NCI-H748 treated with DMSO at 0.1 percent for 48 hours (cell line): ENCODE results near the gene CITED1.
"Not testable (repeated sequence)": the region's sequence is repeated elsewhere in the genome, so short reads cannot be mapped to it uniquely, and the experiment has no call there.

Experiments used
- DNase-seq: peaks from one replicate; lab custom pipeline; 2025; lab: John Stamatoyannopoulos, UW

Gene CITED1, protein sequence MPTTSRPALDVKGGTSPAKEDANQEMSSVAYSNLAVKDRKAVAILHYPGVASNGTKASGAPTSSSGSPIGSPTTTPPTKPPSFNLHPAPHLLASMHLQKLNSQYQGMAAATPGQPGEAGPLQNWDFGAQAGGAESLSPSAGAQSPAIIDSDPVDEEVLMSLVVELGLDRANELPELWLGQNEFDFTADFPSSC

DNA sequence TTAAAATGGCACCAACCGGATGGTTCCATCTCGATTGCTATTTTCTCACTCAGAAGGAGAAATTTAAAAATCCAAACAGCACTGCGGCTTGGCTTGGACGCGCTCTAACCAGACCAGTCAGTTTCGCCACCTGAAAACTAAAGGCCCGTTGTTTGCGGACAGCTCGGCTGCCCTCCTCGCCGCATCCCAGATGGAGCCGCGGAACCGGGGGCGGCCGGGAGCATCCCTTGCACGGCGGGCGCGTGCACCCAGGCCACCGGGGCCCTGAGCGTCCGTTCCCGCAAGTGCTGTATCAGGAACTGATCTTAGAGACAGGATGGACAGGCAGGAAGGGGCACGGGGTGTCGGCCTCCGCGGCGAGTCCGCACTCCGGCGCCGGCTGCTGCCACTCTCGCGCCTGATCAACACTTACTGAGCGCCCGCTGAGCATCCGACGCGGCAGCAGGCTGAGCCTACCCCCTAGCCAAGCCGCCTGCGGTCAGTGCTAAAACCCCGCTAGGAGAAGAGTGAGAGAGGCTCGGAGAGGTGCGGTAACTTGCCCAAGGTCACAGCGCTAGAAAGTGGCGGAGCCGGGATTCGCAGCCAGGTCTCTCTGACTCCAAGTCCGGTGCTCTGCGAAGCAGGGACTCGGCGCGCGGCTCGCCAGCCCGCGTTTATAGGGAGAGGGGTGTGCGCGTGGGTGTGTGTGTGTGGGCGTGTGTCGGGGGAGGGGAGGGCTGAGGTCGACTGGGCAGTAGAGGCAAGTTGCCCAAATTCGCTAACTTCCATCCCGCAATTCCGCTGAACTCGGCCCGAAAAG is at the start of gene CITED1:
CITED1 (minus strand) TSS at position 629 of the 799 bp plus-strand sequence. CDS start 3,045 bp downstream, outside the sequence.
- DNase-seq, result no peak

DNA sequence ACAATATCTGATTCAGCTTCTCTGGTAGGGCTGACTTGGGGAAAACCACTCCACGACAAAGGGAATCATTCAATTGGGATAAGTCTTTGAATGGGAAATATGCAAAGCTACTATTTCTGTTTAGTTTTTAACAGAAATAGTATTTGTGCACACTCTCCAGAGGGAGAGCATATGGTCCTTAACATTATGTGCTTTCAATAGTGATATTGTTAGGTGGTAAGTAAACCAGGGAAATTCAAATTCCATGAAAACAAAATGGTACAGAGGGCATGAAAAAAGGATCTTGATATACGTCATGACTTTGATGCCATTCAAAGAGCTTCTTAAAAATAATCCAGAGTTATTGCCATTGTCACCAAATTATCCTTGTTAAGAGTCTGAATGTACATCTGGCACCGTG is 47.1 kb upstream of the CITED1 start:
- DNase-seq, result no peak

DNA sequence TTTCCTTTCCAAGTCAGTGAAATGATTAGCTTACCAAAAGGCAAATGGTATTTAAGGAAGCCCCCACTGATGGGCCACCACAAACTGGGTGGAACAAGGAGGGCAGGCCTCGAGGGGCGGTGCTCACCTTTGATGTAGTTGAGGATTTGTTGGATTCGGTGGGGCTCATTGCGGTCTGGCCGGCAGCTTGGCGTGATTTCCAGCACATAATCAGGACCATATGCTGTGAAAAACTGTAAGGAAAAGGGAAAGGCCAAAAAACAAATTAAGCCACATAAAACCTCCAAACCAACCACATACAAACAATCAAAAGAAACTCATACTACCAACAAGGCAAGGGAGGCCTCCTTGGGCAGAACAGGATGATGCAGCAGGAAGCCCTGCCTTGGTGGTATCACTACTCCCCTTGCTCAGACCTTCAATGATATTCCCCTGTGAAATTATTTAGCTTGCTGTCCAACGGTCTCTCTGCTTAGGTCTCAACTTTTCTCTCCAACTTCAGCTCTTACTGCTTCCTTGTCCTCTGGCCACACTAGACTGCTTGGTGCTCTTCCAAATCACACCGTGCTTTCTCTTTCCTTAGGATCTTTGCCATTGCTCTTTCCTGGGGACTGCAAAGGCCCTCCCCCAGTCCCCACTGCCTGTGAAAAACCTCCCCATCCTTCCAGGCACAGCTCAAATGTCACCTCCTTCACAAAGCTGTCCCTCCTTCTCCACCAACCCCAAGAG is 46.1 kb upstream of the CITED1 start:
- no peak for DNase-seq

DNA sequence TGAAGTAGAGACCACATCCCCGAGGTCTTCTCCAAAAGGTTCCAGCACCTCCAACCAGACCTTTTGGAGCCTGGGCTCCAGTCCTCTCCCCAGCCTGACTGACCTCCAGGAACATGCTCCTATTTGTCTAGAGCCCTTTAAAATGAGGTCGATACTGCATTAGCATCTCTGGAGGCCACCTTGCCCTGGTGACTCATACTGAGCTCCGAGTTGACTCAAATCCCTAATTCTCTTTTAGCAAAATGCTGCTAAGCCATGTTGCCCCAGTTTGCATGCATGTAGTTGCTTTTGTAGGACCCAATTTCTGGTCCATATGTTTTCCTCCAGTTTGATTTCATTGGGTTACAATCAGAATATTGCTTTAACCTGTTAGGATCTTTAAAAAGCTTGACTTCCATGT is 43.5 kb upstream of the CITED1 start:
- no peak for DNase-seq

DNA sequence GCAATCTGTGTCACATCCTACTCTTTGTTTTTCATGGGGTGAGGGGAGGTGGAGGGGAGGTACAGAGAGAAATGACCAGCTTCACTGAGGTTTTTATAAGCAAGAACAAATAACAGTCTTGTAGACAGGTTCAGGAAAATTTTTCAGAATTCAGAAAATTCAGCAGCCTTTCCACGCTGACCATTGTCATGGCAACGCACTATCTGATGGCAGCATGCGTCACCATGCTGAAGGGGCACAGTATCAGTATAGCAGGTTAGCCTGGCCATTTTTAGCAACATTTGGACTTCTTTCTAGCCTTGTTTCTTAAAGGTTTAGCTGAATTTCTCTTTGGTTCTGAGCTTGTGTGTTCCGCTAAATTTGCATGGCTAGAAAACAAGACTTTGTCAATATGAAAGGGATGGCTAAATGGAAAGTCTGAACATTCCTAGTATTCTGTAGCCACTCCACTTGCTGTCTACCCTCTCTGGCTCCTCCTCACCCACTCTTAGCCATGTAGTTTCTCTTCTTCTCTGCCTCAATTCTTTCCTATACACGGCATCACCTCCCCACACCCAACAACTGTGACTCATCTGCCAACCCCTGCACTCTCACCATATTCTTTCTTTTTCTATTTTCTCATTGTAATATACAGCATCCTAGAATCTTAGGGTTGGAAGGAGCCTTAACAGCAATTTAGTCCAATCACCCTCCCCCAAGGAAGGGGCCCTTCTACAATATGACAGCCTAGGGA is 42.7 kb upstream of the CITED1 start:
- no peak for DNase-seq

DNA sequence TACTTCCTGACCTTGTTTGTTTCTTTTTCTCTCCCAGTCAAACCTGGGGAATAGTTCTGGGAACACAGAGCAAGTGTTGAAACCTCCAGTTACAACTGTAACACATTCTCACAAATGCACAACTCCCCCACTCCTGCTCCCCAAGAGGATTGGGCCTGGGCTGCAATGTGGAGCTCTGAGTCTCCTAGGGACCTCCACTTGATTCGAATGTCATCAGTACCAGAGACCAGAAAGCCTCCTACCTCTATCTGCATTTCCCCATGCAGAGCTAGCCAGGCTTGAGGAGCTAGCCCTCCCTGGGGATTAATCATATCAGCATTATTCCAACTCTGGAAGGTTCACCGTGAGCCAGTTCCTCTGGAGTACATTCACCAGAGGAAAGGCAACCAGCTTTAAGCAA is 41.7 kb upstream of the CITED1 start:
- no peak for DNase-seq

DNA sequence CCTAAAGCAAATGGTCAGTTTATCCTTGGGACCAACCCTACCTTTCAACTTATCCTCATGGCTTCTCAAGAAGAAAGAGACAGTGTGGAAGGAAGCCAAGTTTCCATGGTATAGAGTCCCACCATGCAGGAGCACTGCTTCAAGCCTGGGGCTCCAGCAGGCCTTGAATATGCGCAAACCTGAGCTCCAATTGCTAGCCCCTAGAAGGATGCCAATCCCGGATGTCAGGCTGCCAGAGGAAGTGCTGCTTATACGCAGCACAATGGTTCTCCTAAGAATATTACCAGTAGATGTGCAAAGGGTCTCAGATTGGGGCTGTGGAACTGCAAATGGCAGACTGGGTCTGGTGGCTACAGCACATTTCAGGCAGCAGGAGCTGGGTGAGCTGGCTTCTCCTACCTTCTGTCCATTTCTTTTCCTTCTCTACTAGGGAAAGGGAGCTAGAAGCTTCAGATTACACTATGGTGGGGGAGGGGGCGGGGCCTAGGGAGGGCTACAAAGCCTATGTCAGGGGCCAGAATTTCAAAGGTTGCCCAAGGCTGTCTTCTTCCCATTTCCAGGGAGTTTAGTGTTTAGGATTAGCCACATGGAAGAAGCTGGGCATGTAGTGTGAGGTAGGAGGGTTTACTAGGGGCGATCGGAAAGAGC is 40.7 kb upstream of the CITED1 start:
- no peak for DNase-seq

DNA sequence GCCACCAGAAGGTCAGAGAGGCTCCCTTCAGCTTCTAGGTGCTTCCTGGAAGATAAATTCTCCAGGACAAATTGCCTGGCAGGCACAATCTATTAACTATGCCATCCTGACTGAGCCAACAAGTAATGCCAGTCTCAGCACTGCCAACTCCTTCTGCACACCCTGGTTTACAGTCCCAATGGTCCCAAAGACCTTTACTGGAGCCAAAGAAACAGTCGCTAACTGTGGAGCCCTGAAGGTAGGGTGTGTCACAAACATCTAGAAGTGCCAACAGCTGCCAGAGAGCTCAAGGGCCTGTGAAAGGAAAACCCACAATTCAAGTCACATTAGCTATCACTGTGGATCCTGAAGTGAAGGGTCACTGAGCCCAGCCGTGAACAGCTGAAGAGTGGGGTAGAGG is 34.9 kb upstream of the CITED1 start:
- no peak for DNase-seq

DNA sequence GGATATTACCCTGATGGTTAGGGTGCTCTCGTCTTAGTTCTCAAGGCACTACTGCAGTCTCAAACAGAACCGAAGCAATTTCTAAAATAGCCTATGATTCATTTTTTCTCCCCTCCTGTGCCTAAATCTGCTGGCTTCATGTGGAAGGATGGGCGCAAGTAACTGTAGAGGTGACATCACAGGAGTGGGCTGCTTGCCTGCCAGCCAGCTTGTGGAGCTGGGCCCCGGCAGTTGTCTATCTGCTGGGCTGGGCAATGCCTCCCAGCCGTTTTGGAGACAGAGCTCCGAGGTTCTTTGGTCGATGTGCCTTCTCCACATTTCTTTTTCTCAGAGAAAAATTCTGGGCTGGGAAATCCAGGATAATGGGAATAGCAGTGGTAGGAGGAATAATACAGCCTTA is 34.3 kb upstream of the CITED1 start:
- DNase-seq, result no peak

DNA sequence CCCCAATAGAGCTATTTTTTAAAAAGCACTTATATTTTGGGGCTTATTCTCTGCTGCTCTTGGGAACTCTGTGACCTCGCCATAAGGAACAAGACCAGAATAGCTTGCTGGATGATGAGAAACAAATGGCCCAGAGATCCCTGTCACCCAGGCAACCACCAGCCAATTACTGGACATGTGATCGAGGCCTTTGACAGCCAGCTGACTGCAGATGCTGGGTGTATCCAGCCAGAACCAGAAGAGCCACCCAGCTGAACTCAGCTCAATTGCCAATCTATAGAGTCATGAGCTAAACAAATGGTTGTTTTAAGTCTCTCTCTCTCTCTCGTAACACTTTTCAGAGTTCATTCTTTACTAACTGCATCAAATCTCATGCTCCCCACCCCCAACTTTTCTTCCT is 24.4 kb upstream of the CITED1 start:
- no peak for DNase-seq

DNA sequence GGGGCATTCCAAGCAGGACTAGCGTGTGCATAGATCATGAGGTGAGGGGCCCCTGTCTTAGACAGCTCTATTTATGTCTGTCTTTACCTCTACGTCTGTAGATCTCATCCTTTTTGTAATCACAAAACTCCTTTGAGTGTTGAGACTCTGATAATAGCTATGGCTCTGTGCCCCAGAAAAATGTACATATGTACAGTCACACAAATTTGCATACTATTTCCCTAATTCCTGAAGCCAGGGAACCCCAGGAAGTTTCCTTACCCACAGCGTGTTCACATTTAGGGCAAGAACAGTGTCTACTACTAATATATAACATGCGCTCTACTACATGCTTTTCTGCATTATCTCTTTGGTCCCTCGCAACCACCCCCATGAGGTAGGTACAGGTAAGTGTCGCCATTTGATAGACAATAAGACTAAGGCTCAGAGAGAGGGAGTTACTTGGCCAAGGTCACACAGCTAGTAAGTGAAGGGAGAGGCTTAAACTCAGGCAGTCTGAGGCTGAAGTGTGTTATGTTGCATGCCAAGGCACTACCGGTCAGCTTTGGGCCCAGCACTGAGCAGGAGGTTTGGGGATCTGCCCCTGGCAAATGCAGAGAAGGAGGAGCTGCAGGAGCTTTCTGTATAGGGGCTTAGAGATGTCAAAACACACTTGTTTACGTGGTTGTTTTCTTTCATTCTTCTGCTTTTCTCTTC is 21.0 kb upstream of the CITED1 start:
- no peak for DNase-seq

DNA sequence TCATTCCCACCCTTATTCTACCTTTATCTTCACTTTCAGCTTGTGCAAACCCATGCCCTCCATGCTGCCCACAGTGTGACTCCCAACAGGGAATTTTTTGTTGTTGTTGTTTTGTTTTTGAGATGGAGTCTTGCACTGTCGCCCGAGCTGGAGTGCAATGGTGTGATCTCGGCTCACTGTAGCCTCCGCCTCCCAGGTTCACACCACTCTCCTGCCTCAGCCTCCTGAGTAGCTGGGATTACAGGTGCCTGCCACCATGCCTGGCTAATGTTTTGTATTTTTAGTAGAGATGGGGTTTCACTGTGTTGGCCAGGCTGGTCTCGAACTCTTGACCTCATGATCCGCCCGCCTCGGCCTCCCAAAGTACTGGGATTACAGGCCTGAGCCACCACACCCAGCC is 13.9 kb upstream of the CITED1 start:
- not testable (repeated sequence) for DNase-seq

DNA sequence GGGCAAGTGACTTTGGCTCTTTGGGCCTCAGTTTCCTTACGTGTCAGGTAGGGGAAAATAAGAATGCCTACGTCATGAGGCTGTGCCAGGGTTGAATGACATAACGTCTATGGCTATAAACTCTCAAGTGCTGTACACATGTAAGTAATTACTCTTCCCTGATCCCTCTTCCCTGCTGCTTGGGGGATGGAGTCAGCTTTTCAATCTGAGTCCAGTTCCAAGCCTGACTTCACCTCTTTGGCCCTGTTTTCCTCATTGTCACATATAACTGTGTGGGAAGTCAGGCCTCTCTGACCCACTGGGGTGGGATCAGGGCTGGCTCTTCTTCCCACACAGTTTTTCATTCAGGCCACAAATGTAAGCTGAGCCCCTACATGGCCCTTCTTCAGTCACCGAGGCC is 11.4 kb upstream of the CITED1 start:
- DNase-seq, result no peak

DNA sequence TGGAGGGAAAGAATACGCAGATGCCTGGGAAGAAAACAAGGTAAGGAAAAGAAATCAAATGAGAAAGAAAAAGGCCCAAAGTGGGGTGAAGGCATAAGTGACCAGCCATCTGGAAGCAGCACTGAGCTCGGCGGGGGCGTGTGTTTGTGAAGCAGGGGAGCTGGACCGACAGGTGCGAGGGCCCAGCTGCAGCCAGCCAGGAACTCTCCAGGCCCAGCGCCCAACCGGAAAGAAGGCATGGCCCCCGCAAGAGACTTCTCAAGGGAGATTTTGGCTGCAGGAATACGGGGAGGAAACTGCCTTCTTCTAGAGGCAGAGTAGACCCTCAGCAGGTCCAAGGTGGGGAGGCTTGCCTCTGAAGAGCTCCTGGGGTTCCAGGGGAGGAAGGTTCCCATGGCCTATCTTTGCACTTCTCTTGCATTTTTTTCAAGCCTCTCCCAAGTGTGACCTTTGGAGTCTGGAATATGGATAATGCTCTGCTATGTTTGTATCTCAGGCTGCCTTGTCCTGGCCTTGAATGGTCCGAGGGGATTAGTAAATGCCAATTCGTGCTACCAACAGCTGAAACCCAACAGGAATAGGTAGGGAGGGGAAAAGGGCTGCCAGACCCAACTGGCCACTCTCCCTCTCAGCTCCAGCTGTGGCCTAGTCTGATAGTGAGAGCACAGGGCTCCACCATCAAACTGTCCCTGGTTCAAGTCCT is 10.8 kb upstream of the CITED1 start:
- no peak for DNase-seq

DNA sequence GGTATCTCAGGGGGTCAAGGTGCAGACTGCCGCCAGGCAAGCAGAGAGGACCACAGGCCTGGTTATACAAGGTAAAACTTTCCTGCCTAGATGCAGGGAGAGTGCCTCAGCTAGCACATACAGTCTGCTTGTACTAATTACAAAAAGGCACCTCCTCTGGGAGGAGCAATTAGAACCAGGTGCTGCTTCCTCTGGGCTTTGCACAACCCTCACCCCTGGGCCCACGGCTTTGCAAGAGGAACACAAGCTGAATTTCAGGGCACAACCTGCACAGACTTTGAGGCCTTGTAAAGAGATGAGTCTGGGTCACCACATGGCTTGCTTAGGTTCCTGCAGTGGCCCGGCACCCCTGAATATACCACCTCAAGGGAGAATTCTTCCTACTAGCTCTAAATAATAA is 9.2 kb upstream of the CITED1 start:
- DNase-seq, result no peak

DNA sequence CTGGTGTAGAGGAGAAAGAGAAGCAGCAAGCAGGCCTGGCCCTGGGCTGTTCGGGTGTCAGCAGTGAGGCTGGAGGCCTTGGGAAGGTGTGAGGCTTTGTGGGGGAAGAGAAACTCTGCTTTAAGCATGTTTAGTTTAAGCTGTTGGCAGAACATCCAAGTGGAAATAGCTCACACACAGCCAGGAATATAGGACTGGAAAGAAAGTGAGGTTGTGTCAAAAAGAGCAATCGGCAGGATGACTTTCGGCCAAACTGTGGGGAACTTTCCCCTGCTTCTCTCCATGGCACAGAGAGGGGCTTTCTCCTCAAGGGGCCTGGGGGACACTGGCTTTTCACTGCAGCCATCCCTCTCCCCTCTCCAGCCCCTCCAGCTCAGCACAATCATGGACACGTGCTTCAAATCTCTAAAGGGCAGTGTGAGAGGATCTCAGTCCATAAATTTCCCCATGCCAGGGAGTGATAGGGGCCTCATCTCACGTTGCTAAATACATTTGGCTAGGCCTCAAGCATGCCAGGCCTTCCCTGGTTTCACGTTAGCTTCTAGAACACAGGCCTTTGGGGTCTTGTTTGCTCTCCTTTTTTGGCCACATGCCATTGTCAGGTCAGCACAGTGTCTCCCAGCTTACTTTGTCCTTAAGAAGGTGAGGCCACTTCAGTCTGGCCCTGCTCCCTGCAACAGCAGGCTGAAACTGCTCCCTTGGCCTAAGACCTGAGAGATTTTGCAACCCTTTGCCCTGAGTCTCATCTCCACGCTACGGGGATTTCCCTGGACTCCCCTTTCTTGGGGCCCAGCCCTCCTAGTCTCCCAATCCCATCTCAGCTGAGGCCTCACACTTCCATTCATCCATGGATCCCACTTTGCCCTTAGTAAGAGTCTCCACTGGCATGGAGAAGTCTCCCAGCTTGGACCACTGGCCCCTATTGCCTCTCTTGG is 8.3 kb upstream of the CITED1 start:
- DNase-seq, result no peak

DNA sequence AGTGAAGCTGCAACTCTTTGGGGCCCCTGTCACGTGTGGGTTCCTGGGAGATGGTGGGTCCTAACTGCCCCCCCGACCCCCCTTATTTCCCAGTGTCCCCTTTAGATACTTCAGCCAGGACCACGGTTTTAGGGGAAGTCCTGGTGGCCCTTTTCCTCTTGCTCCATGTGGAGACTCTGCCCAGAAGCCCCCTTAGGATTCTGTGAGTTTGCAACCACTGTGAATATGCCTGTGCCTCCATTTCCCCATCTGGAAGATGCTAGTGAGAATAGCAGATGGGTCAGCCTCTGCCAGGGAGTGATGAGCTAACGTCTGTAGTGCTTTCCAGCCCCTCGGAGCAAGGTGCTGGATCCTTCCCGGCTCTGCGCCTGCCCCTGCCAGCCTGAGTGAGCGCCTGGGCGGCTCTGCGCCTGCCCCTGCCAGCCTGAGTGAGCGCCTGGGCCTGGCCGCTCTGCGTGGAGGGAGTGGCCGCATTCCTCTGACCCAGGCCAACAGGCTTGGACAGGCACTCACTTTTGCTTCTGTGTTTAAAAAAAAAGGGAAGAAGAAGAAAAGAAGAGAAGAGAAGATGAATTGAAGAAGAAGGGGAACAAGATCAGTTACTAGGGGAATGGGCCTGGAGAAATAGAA is 6.7 kb upstream of the CITED1 start:
- no peak for DNase-seq

DNA sequence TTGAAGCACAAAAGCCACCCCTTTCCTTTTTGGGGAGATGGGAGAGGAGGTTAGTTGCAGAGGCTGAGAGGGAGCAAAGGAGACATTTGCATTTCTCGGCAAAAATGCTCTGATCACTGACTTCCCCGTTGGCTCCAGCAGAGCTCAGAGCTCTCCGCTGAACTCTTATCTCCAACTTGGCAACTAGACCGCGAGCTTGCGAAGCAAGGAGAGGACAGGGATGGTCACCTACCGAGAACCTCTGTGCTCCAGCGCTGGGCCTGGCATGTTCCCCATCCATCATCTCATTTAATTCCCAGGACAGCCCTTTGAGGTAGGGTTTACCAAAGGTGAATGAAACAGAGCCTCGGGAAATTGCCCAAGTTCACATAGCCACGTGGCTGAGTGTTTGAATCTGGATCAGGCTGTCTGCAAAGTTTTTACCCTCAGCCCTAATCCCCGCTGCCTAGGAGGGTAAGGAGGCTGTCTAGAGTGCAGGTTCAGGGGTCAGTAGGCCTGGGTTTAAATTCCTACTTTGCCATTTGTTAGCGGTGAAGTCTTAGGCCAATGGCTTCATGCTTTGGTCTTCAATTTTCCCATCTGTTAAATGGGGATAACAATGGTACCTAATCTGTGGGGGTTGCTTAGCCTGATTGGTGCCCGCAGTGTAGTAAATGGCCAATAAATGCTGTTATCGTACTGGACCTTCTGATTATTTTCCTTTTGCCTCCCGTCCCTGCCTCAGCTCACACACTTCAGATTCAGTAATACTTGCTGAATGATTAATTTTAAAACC is 3.8 kb upstream of the CITED1 start:
- no peak for DNase-seq
